HG02938 (cell line): Measurements from ENCODE around the gene PDCD11.
"Not testable (repeated sequence)": the region's sequence is repeated elsewhere in the genome, so short reads cannot be mapped to it uniquely, and the experiment has no call there.

Source experiments
- ATAC-seq: cut with Tn5 transposase; IDR thresholded peaks from one replicate; pipeline ENCODE4 v1.9.1; 2021; ENCODE audit warnings: mild to moderate bottlenecking, moderate library complexity; ENCODE audit not compliant: unreplicated experiment

Gene PDCD11, protein sequence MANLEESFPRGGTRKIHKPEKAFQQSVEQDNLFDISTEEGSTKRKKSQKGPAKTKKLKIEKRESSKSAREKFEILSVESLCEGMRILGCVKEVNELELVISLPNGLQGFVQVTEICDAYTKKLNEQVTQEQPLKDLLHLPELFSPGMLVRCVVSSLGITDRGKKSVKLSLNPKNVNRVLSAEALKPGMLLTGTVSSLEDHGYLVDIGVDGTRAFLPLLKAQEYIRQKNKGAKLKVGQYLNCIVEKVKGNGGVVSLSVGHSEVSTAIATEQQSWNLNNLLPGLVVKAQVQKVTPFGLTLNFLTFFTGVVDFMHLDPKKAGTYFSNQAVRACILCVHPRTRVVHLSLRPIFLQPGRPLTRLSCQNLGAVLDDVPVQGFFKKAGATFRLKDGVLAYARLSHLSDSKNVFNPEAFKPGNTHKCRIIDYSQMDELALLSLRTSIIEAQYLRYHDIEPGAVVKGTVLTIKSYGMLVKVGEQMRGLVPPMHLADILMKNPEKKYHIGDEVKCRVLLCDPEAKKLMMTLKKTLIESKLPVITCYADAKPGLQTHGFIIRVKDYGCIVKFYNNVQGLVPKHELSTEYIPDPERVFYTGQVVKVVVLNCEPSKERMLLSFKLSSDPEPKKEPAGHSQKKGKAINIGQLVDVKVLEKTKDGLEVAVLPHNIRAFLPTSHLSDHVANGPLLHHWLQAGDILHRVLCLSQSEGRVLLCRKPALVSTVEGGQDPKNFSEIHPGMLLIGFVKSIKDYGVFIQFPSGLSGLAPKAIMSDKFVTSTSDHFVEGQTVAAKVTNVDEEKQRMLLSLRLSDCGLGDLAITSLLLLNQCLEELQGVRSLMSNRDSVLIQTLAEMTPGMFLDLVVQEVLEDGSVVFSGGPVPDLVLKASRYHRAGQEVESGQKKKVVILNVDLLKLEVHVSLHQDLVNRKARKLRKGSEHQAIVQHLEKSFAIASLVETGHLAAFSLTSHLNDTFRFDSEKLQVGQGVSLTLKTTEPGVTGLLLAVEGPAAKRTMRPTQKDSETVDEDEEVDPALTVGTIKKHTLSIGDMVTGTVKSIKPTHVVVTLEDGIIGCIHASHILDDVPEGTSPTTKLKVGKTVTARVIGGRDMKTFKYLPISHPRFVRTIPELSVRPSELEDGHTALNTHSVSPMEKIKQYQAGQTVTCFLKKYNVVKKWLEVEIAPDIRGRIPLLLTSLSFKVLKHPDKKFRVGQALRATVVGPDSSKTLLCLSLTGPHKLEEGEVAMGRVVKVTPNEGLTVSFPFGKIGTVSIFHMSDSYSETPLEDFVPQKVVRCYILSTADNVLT (N-terminal part only)

DNA sequence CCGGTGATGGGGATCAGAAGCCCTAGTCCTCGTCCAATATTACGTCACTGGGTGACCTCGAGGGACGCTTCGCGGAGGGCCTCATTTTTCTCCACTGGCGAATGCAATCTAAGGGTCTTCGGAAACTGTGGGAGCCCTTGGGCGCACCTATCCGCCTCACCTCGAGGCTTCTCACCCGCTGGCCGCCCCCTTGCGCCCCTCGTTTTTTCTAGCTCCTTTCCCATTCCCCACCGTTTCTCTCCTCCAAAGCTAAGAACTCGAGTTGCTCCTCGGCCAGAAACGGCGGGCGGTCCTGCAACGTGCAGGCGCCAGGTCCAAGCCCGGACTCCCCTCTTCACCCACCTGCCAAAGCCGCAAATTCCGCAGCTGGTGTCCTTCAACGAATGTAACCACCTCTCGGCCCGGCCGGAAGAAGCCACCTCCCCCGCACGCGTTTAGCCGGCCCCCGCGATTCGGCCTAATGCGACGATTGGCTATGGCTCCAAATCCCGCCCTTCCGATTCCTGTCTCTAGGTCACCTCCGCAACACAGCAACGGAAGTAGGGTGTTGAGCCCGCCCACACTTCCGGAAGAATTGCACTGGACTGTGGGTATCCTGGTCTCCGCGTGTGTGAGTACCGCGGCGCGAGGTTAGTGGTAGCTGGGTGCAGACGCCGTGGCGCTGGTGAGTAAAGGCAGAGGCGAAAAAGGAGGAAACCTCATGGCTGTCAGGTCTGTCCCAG, at the start of gene PDCD11, which contains the start of gene ATP5MK:
Gene PDCD11, plus strand, starts transcription at position 560 of the 722 bp plus-strand sequence. CDS start 1,801 bp downstream, outside the sequence.
Gene ATP5MK, minus strand, starts transcription at position 409 of the 722 bp plus-strand sequence. CDS start 4,018 bp downstream, outside the sequence.
- peak; percentile 97 for ATAC-seq

DNA sequence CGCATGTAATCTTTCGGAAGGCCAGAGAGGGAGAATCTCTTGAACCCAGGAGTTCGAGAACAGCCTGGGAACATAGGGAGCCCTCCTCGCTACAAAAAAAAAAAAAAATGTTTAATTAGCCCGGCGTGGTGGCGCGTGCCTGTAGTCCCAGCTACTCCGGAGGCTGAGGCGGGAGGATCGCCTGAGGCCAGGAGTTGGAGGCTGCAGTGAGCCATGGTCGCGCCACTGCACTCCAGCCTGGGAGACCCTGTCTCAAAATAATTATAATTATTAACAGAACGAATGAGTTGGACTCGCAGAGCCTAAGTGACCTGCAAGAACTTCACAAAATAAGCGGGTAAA, 46.3 kb upstream of the PDCD11 start:
- ATAC-seq = no peak

DNA sequence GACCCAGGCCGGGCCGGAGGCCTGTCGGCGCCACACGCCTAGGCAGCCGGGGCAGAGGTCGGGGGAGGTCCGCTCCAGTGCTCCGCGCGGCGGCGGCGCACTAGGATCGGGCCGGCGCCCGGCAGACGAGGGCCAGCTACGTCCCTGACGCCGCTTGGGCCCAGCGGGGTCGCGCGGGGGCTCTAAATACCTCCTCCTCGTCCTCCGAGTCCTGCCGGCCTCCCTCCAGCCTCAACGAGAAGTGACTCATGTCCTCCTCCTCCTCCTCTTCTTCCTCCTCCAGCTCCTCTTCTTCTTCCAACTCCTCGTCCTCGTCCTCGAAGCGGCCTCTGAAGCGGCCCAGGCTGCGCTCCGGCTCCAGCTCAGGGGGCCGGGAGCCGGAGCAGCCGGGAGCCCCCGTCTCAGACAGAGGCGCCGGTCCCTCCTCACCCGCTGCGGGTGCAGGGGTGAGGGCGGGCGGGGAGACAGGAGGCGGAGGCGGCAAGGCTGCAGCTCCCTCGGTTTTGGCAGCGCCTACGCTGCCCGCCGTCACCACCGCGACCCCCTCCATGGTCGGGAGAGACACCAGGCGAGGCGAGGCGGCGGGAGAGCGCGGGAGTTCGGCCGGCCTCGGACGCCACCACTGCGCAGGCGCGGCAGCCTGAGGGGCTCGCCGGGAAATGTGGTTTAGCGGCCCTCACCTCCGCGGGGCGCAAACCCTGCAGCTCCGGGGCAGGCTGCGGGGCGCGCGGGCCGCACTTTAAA, 45.7 kb upstream of the PDCD11 start, which contains the start of gene PCGF6:
Gene PCGF6, minus strand, starts transcription at position 624 of the 744 bp plus-strand sequence. Its CDS starts 74 bp downstream, at position 550.
- ATAC-seq = peak; percentile 75

DNA sequence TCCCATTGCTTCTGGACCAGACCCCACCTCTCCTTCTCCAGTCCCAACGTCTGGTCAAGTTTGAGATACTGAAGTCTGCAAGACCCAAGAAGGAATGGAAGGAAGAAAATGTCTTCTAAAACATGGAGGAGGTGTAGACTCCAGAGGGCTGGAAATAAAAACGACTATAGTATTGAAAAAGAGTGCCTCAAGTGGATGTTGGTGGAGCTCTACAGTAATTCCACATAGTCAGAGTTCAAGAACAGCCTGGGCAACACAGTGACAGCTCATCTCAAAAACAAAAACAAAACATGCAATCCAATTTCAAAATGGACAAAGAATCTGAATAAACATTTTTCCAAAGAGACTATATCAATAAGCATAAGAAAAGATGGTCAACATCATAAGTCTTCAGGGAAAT, 43.1 kb upstream of the PDCD11 start:
- ATAC-seq = no peak

DNA sequence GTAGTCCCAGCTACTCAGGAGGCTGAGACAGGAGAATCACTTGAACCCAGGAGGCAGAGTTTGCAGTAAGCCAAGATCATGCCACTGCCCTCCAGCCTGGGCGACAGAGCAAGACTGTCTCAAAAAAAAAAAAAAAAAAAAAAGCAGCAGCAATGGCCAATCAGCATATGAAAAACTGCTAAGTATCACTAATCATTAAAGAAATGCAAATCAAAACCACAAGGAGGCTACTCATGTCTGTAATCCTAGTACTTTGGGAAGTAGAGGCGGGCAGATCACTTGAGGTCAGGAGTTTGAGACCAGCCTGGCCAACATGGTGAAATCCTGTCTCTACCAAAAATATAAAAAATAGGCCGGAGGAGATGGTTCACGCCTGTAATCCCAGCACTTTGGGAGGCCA, 41.9 kb upstream of the PDCD11 start:
- not testable (repeated sequence) for ATAC-seq

DNA sequence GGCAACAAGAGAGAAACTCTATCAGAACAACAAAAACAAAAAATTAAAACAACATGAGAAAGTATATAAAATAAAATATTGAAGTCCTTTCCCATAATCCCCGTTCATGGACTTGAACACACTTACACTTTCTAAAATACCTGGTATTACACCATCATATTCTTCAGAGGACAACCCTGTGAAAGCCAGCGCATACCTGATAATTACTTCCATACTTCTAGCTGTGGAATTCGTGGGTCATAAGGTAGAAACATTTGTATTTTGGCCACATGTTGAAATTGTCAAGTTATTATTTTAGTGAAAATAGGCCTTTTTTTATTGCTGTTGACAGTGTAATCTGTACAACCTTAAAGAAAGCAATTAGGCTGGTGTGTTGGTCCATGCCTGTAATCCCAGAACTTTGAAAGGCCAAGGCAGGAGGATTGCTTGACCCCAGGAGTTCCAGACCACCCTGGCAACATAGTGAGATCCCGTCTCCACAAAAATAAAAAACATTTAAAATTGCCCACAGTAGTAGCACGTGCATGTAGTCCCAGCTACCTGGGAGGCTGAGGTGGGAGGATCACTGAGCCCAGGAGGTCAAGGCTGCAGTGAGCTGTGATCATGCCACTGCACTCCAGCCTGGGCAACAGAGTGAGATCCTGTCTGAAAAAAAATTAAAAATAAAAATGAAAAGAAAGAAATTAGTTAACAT, 40.4 kb upstream of the PDCD11 start:
- ATAC-seq = no peak

DNA sequence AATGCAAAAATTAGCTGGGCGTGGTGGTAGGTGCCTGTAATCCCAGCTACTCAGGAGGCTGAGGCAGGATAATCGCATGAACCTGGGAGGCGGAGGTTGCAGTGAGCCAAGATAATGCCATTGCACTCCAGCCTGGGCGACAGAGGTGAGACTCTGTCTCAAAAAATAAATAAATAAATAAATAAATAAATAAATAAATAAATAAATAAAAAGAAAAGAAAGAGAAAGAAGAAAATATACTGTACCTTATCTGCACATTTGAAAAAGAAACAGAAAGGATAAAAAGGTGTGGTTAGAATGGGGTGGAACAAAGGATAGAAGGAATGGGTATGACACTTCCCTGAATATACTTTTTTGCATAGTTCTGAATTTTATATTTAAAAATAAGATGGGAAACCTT, 36.9 kb upstream of the PDCD11 start:
- ATAC-seq = not testable (repeated sequence)

DNA sequence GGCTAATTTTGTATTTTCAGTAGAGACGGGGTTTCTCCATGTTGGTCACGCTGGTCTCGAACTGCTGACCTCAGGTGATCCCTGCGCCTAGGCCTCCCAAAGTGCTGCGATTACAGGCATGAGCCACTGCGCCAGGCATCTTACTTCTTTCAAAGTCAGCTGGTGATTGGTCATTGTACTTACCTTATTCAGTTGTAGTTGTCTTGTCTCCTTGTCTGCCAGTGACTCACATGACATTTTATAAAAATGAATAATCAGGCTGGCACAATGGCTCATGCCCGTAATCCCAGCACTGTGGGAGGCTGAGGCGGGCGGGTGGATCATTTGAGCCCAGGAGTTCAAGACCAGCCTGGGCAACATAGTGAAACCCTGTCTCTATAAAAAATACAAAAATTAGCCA, 35.6 kb upstream of the PDCD11 start:
- ATAC-seq = not testable (repeated sequence)

DNA sequence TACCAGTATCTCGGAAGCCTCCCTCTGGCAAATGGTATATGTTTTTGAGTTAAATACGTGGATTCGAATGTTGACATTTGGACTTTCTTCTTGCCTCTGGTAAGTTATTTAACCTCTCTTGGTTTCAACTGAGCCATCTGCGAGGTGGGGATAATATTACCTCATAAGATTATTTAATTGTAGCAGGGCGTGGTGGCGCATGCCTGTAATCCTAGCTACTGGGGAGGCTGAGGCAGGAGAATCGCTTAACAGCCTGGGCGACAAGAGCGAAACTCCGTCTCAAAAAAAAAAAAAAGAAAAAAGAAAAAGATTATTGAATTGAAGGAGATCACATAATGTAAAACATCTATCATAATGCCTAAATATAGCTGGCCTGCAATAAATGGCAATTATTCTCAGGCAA, 29.0 kb upstream of the PDCD11 start:
- no peak for ATAC-seq

DNA sequence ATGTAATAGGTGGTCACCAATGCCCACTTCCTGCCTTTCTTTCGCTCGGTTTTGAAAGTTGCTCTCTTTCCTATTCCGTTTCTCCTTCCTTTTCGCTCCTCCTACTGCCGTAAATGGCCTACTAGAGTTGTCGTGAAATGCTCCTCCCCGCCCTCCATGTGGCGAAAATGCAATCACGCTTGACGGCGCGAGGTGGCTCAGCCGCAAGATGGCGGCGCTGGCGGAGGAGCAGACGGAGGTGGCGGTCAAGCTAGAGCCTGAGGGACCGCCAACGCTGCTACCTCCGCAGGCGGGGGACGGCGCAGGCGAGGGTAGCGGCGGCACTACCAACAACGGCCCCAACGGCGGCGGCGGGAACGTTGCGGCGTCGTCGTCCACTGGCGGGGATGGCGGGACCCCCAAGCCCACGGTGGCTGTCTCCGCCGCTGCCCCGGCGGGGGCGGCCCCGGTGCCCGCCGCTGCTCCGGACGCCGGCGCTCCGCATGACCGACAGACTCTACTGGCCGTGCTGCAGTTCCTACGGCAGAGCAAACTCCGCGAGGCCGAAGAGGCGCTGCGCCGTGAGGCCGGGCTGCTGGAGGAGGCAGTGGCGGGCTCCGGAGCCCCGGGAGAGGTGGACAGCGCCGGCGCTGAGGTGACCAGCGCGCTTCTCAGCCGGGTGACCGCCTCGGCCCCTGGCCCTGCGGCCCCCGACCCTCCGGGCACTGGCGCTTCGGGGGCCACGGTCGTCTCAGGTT, 28.5 kb upstream of the PDCD11 start, which contains the start of gene TAF5:
Gene TAF5, plus strand, starts transcription at position 195 of the 737 bp plus-strand sequence. Its CDS starts 14 bp downstream, at position 209.
- peak; percentile 55 for ATAC-seq

DNA sequence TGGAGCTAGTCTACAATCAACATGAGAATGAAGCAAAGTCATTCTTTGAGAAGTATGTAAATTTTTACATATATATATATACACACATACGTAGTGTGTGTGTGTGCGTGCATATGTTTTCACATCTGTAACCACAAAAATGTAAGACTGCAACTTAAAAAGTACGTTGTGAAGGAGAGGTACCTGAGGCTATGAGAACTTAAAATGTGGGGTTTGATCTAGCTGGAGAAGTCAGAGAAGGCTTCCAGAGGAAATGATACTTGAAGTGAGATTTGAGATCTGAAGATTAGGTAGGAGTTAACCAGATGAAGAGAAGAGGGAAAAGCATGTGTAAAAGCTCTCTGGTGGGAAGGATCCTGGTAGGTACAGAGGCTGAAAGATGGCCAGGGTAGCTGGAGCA, 22.9 kb upstream of the PDCD11 start:
- no peak for ATAC-seq

DNA sequence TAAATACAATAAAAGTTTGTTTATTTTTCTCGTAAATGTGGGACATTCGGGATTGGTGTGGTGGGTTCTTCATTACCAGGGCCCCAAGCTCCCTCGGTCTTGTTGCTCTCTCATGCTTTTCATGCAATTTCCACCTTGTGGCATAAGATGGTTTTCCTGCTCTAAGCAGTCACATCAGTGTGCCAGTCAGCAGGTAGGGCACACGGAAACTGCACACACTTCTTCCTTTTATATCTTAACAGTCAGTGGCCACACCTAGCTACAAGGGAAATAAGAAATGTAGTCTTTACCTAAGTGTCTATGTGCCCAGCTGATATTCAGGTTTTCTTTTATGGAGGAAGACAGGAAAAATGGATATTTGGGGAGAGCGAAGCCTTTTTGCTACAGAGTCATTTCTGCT, 22.2 kb upstream of the PDCD11 start:
- no peak for ATAC-seq

DNA sequence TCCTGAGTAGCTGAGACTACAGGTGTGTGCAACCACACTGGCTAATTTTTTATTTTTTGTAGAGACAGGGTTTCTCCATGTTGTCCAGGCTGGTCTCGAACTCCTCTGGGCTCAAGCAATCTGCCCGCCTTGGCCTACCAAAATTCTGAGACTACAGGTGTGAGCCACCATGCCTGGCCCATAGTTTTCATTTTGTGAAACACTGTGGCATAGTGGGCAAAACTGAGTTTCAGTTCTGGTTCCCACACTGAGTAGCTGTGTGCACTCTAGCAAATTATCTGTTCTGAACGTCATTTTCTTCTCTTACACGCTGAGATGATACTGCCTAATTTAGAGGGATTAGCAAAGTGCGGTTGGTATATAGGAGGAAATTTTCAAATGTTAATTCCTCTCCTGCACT, 13.7 kb upstream of the PDCD11 start:
- ATAC-seq = no peak

DNA sequence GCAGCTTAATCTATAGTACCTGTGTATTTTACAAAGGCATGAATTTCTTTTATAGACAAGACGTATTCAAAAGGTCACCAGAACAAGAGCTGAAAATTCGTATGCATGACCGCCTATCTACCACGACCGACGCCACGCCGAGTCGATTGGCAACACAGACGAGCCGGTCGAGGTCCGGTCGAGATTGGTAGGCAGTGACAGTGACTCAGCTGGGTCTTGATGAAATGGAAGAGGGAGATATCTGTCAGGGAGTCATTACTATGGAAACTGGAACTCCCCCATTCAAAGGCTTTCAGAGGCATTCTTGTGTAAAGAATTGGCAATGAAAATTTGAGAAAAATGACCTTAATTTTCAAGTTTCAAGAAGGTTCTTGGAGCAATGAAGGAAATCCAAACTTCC, 2.2 kb upstream of the PDCD11 start:
- ATAC-seq = no peak

DNA sequence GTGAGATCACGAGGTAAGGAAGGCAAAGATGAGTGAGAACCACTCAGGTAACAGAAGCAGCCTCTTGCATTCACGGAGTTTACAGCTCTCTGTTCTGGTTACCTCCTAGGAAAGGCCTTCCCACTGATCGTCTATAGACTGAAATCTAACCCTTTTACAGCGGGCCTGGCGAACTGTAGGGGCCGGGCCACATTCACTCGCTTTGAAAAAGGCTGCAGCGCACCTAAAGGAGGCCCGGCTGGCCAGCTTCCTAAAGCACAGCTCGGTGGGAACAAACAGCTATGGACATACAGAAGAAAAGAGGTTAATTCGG, 716 bp upstream of the PDCD11 start:
- ATAC-seq = no peak

DNA sequence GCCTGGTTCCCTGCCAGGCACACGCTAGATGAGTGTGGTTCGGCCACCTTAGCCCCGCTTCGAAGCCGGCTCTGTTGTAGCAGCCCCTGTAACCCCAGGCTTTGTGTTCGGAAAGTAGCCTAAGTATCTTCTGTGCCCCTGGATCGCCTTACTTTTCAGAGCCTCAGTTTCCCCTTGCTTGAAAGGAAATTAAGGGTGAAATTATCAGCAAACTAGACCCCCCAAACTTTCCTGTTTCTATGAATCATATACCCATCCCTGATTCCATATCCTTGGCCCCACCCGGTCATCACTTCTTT, 312 bp downstream of the PDCD11 start:
- no peak for ATAC-seq

DNA sequence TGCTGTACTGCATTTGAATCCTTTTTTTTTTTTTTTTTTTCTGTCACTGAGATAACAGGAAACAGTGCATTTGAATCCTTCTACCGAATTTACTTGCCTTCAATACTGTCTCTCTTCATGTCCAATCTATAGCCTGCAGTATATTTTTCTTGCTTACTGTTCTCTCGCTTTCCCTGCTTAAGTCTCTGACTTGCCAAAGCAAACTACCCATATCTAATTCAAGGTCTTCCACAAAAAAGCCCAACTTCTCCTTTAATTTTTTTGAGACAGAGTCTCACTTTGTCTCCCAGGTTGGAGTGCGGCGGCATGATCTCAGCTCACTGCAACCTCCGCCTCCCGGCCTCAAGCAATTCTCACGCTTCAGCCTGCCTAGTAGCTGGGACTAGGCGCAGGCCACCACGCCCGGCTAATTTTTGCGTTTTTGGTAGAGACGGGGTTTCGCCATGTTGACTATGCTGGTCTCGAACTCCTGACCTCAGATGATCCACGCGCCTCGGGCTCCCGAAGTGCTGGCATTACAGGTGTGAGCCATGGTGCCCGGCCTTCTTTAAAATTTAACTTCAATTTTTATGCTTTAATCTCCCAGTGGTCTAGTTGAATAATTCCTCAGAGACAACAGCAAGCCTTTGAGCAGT, 882 bp downstream of the PDCD11 start:
- ATAC-seq = no peak

DNA sequence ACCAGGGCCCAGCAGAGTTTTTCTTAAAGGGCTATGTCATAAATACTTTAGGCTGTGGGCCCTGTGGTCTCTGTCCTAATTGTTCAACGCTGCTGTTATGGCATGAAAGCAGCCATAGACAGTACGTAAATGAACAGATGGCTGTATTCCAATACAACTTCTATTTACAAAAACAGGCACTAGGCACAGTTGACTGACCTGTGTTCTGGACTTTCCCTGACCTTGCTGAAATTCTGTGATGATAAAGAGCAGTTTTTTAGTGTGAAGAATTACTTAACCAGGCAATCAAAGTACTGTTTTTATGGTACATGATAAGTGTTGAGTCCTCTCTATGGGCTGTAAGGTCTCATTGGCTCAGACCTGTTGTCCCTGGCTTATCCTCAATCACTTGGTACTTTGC, 17.1 kb downstream of the PDCD11 start:
- ATAC-seq = no peak
